Measurements from ENCODE around the gene GALE. TPM values are rescaled to one million over a fixed set of nuclear protein-coding genes. Genes with fewer than 3 reads are reported as not detected.
"Not testable (repeated sequence)": the region's sequence is repeated elsewhere in the genome, so short reads cannot be mapped to it uniquely, and the experiment has no call there.

The GALE gene
- total RNA-seq, 2 donors from 2014 or later = 9.7 to 16.0 TPM

DNA sequence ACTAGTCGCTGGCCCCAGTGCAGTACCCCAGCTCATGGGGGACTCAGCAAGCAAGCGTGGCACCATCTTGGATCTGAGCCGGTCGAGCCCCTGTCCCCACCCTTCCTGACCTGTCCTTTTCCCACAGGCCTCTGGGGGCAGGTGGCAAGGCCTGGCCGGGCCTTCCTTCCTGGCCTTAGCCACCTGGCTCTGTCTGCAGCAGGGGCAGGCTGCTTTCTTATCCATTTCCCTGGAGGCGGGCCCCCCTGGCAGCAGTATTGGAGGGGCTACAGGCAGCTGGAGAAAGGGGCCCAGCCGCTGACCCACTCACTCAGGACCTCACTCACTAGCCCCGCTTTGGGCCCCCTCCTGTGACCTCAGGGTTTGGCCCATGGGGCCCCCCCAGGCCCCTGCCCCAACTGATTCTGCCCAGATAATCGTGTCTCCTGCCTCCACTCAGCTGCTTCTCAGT, 5.8 kb downstream of the GALE start:
- intact Hi-C loops (cut with DNase I); DNase-seq; ATAC-seq: not testable (repeated sequence)

GRCh38 chr1:23793861-23794731, 6.5 kb downstream of the GALE start:
- no peak for ATAC-seq
- DNase-seq = no peak
- intact Hi-C loops (cut with DNase I) = no loop called here

GRCh38 chr1:23793018-23793781, 7.4 kb downstream of the GALE start:
- ATAC-seq = peak in 1 of 2 donors; percentile 23
- intact Hi-C loops (cut with DNase I) = no loop called here
- DNase-seq = peak; percentile 62

- no peak for DNase-seq
- ATAC-seq = no peak
- intact Hi-C loops (cut with DNase I) = no loop called here
These were observed 8.2 kb downstream of the GALE start for GRCh38 chr1:23792151-23792945.

DNA sequence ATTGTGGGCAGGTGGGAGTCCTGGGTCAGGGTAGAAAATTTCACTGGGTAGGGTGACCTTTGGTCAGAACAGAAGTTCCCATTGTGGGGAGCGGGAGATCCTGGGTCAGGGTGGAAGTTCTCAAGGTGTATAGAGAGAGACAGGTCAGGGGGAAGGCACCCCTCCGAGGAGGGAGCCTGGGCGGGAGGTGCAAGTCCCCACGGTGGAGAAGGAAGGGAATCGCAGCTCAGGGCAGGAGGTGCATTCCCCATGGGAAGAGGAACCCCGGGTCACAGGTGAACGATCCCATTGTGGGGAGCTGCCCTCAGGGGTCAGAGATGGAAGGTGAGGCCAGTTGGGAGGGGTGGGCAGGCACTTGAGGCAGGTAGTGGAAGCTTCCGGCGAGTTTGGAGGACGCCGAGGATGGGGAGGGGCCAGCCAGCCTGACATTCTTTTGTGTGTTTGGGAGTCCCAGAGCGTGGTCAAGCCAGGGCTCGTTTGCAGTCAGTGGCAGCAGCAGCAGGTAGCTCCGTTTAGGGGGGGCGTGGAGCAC, 9.0 kb downstream of the GALE start:
- ATAC-seq (peak in 1 of 2 donors; percentile 13), DNase-seq (no peak)
- intact Hi-C loops (cut with DNase I) = no loop called here

DNA sequence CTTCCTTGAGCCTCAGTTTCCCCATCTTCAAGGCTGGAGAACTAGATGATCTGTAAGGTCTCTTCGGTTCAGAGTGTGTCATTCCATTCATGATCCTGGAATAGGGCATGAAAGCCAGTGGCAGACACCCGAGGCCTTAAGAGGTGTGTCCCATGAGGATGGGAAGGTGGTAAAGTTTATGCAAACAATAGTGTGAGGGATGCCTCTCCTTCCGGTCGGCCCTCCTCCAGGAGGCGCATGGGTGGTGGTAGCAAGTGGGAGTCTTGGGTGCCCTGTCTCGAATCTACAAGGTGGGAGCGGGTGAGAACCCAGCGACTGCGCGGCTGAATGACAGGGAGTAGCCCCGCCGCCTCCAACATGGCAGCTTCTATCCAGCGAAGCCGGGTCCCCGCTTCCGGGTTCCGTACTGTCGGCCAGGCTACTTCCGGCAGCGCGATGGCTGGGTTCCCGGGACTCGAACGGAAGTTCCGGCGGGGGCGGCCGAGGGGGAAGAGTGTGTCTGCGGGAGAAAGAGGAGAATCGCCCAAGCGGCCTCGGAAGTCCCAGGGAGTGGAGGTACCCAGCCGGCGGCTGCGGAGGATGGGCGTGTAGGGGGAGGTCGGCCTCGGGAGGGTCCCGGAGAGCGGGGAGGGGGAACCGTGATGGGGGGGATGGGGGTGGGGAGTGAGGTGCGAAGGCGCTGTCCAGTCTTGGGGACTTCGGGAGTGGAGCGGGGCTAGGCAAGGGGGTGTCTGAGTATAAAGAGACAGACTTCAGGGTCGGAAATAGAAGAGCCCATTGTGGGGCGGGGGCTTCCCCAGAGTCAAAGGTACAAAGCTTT, 9.6 kb downstream of the GALE start, which contains the start of gene LYPLA2:
Gene LYPLA2 (plus strand): TSS at position 450 of the 820 bp plus-strand sequence. CDS start 1,538 bp downstream, outside the sequence.
- ATAC-seq = peak; percentile 92 to 96
- intact Hi-C loops (cut with DNase I) = no loop called here
- peak; percentile 96 for DNase-seq

DNA sequence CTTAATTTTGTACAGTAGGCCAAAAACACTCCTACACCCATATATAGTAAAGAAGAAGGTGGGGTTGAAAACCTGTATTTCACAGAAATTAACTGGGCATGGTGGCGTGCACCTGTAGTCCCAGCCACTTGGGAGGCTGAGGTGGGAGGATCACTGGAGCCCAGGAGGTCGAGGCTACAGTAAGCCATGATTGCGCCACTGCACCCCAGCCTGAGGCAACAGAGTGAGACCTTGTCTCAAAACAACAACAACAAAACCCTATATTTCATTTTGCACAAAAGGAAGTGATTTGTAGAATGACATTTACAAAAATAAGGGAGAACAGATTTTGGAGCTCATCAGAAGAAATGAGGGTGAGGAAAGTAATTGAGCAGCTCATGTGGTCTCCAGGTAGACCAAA, 11.9 kb downstream of the GALE start:
- DNase-seq = no peak
- ATAC-seq = no peak

GRCh38 chr1:23787701-23788100, 12.9 kb downstream of the GALE start:
- ATAC-seq (no peak), DNase-seq (no peak)
- intact Hi-C loops (cut with DNase I) = no loop called here

More for the DNA sequence above, 11.9 kb downstream of the GALE start:
- intact Hi-C loops (cut with DNase I) = no loop called here

DNA sequence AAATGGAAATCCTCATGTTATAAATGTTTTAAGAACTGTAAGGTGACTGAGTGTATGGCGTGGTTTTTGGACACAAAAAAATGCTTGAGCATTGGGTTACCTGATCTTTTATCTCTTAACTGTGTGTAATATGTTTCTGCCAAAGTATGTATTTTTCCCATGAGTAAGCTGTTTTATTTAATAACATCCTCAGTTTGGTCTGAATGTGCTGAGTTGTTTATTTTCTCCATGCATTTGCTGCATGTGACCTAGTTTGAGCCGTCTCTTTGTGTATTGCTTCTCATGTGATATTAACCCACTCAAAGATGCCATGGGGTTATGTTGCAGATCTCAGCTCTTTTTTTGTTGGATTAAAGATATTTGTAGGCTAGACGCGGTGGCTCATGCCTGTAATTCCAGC, 15.7 kb downstream of the GALE start:
- no peak for DNase-seq
- intact Hi-C loops (cut with DNase I) = no loop called here
- no peak for ATAC-seq

DNA sequence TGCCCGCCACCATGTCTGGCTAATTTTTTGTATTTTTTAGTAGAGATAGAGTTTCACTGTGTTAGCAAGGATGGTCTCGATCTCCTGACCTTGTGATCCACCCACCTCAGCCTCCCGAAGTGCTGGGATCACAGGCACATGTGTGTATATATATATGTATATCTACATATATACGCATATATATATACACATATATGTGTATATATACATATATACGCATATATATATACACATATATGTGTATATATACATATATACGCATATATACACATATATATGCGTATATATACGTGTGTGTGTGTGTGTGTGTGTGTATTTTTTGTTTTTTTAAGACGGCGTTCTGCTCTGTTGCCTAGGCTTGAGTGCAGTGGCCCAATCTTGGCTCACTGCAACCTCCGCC, 17.4 kb downstream of the GALE start:
- intact Hi-C loops (cut with DNase I); ATAC-seq; DNase-seq: not testable (repeated sequence)

DNA sequence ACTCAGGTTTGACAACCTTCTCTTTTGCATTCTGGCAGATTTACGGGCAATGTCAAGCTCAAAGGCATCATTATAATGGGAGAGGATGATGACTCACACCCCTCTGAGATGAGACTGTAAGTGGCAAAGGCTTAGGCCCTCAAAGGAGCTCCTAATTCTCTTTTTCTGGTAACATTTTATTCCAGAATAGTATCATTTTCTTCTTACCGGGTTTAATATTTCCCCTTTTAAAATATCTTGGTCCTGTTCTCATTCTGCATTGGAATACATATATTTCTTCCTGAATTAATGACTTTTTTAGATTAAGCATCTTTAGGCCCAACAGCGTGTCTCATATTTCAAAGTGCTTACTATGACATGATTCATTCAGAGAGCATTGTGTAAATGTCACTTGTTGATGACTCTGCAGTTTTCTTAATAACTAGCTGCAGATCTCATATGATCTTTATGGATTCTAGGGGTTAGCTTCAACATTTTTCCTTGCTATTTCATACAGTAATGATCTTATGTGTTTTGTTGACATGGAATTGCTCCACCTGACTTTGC, 20.7 kb downstream of the GALE start:
- DNase-seq = no peak
- ATAC-seq = no peak
- intact Hi-C loops (cut with DNase I) = no loop called here

GRCh38 chr1:23777979-23778814, 22.4 kb downstream of the GALE start, which contains the start of gene PITHD1:
Gene PITHD1, plus strand, starts transcription at chr1:23778418. Its CDS starts 98 bp downstream, at chr1:23778516.
- intact Hi-C loops (cut with DNase I) = no loop called here
- ATAC-seq (peak; percentile 92 to 94), DNase-seq (peak; percentile 86)

- intact Hi-C loops (cut with DNase I) = no loop called here
- ATAC-seq (no peak), DNase-seq (no peak)
These were observed 24.3 kb downstream of the GALE start for GRCh38 chr1:23776217-23776616.

- ATAC-seq = no peak
- intact Hi-C loops (cut with DNase I) = loop anchor here in 1 of 2 donors (5.0 kb wide), 2 partner anchors 93 to 143 kb away; partner anchors contain the start of gene FUCA1
- no peak for DNase-seq
These were observed 26.2 kb downstream of the GALE start for GRCh38 chr1:23774174-23774880.

- DNase-seq (no peak), ATAC-seq (no peak)
- intact Hi-C loops (cut with DNase I) = loop anchor here in 1 of 2 donors (5.0 kb wide), 2 partner anchors 94 to 144 kb away; partner anchors contain the start of gene FUCA1
These were observed 27.7 kb downstream of the GALE start for GRCh38 chr1:23772854-23773242.

All from left cardiac atrium (tissue), 4 donors.